ENCODE measurements around the gene SLC1A5. TPM values are rescaled to one million over a fixed set of nuclear protein-coding genes. Genes with fewer than 3 reads are reported as not detected.
"Not testable (repeated sequence)": the region's sequence is repeated elsewhere in the genome, so short reads cannot be mapped to it uniquely, and the experiment has no call there.

The SLC1A5 gene
- total RNA-seq, 1 donor from 2014 or later: 5.9 TPM

DNA sequence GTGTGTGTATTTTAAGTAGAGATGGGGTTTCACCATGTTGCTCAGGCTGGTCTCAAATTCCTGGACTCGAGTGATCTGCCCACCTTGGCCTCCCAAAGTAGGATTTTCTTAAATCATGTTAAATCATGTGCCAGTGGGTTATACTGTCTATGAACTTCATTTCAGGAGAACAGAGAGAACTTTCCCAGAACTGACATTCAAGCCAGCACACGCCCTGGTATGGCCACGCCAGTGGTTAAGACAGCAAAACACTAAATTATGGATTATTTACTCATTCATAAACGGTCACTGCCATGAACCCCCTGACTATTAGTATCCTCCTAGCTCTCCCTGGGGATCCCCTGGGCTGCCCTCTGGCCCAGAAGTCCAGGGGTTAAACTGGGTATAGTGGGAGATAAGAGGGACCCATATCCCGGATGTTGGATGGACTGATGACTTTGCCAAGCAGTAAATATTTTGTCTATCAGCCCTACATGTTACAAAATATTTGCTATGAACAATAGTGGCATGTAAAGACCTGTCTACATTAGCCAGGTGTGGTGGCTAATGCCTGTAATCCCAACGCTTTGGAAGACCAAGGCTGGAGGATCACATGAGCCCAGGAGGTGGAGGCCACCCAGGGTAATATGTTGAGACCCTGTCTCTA is 26.0 kb downstream of the SLC1A5 start:
- TF ChIP-seq CTCF (IDR thresholded peaks at IDR 0.05; ENCODE audit: borderline replicate concordance): no peak
- DNase-seq: no peak
- H3K27me3 ChIP-seq (ENCODE audit: low read depth): no peaks in the 10 kb centered on the region
- intact Hi-C loops (cut with micrococcal nuclease): no loop called here
- H3K36me3 ChIP-seq: no peaks in the 10 kb centered on the region
- H3K4me3 ChIP-seq: no peak overlapping the region
- H3K4me1 ChIP-seq: peaks cover 17% of the 10 kb centered on the region
- no peaks in the 10 kb centered on the region for H3K9me3 ChIP-seq (replicated peaks)
- no peak overlapping the region for H3K27ac ChIP-seq (replicated peaks)

GRCh38 chr19:46761418-46761831 is 27.0 kb downstream of the SLC1A5 start:
- H3K4me3 ChIP-seq: no peak overlapping the region
- H3K36me3 ChIP-seq: peaks cover 7% of the 10 kb centered on the region
- no peak for DNase-seq
- no peaks in the 10 kb centered on the region for H3K9me3 ChIP-seq (replicated peaks)
- peaks cover 18% of the 10 kb centered on the region for H3K4me1 ChIP-seq
- no peak for TF ChIP-seq CTCF (IDR thresholded peaks at IDR 0.05; ENCODE audit: borderline replicate concordance)
- no peak overlapping the region for H3K27ac ChIP-seq (replicated peaks)
- intact Hi-C loops (cut with micrococcal nuclease): no loop called here
- H3K27me3 ChIP-seq (ENCODE audit: low read depth): no peaks in the 10 kb centered on the region

- H3K4me1 ChIP-seq: peaks cover 18% of the 10 kb centered on the region
- H3K9me3 ChIP-seq (replicated peaks); H3K27me3 ChIP-seq (ENCODE audit: low read depth); H3K4me3 ChIP-seq; intact Hi-C loops (cut with micrococcal nuclease); H3K27ac ChIP-seq (replicated peaks); DNase-seq: not testable (repeated sequence)
- peaks cover 12% of the 10 kb centered on the region for H3K36me3 ChIP-seq
These were observed 27.5 kb downstream of the SLC1A5 start for GRCh38 chr19:46760897-46761296.

DNA sequence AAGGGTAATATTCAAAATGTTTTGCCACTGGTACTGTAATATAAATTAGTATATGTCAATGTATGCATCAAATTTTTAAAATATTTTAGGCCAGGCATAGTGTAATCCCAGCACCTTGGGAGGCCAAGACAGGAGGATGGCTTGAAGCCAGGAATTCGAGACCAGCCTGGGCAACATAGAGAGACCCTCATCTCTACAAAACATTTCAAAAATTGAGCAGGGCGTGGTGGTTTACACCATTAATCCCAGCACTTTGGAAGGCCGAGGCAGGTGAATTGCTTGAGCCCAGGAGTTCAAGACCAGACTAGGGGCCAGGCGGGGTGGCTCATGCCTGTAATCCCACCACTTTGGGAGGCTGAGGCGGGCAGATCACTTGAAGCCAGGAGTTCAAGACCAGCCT is 28.0 kb downstream of the SLC1A5 start:
- H3K9me3 ChIP-seq (replicated peaks): no peaks in the 10 kb centered on the region
- peaks cover 18% of the 10 kb centered on the region for H3K36me3 ChIP-seq
- intact Hi-C loops (cut with micrococcal nuclease): no loop called here
- H3K27me3 ChIP-seq (ENCODE audit: low read depth): no peaks in the 10 kb centered on the region
- H3K4me1 ChIP-seq: peaks cover 19% of the 10 kb centered on the region
- H3K4me3 ChIP-seq: no peak overlapping the region
- no peak for DNase-seq
- TF ChIP-seq CTCF (IDR thresholded peaks at IDR 0.05; ENCODE audit: borderline replicate concordance): no peak
- no peak overlapping the region for H3K27ac ChIP-seq (replicated peaks)

DNA sequence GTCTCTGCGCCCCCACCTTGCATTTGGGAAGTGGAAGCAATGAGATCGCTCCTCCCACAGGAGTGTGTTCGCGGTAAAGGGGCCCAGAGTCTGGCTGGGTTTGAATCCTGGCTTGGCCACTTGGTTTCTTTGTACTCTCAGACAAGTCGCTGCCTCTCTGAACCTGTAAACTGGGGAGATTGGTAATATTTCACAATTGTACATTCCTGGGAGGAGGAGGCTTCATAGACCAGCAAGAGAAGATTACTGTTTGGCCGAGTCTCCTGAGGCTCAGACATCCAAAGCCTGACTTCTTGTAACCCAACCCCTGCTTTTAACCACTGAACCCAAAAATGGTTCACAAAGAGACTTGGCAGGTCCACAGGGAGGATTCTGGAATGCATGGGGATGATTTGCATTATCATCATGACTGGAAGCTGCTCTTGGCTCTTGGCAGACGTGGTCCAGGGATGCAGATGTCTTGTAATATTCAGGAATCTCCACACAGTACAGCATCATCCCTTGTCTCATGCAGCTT is 28.5 kb downstream of the SLC1A5 start:
- H3K27ac ChIP-seq (replicated peaks): peak overlapping the region; percentile 21
- no peaks in the 10 kb centered on the region for H3K9me3 ChIP-seq (replicated peaks)
- TF ChIP-seq CTCF (IDR thresholded peaks at IDR 0.05; ENCODE audit: borderline replicate concordance): no peak
- H3K4me1 ChIP-seq: peaks cover 19% of the 10 kb centered on the region
- no peak for DNase-seq
- H3K27me3 ChIP-seq (ENCODE audit: low read depth): no peaks in the 10 kb centered on the region
- peaks cover 18% of the 10 kb centered on the region for H3K36me3 ChIP-seq
- no peak overlapping the region for H3K4me3 ChIP-seq
- intact Hi-C loops (cut with micrococcal nuclease): loop anchor here (5.0 kb wide), 1 partner anchor 82 kb away; no protein-coding TSS in a partner anchor

DNA sequence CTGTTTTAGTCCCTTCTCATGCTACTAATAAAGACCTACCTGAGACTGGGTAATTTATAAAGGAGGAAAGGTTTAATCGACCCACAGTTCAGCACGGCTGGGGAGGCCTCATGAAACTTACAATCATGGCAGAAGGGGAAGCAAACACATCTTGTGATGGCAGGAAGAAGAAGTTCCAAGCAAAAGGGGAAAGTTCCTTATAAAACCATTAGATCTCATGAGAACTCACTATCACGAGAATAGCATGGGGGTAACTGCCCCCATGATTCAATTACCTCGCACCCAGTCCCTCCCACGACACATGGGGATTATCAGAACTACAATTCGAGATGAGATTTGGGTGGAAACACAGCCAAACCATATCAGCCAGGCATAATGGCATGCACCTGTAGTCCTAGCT is 29.2 kb downstream of the SLC1A5 start:
- Histone ChIP-seq H3K27me3 (ENCODE audit: low read depth) (no peaks in the 10 kb centered on the region), H3K4me3 (no peak overlapping the region), H3K9me3 (replicated peaks) (no peaks in the 10 kb centered on the region), H3K27ac (replicated peaks) (no peak overlapping the region), H3K4me1 (peaks cover 14% of the 10 kb centered on the region), H3K36me3 (peaks cover 18% of the 10 kb centered on the region)
- no peak for DNase-seq
- intact Hi-C loops (cut with micrococcal nuclease): loop anchor here (5.0 kb wide), 1 partner anchor 83 kb away; no protein-coding TSS in a partner anchor
- TF ChIP-seq CTCF (IDR thresholded peaks at IDR 0.05; ENCODE audit: borderline replicate concordance): no peak
